ENCODE measurements around the gene FMNL3. TPM values are rescaled to one million over a fixed set of nuclear protein-coding genes. Genes with fewer than 3 reads are reported as not detected.

FMNL3 gene
- total RNA-seq, 1 donor from 2014 or later: 84.3 TPM

DNA sequence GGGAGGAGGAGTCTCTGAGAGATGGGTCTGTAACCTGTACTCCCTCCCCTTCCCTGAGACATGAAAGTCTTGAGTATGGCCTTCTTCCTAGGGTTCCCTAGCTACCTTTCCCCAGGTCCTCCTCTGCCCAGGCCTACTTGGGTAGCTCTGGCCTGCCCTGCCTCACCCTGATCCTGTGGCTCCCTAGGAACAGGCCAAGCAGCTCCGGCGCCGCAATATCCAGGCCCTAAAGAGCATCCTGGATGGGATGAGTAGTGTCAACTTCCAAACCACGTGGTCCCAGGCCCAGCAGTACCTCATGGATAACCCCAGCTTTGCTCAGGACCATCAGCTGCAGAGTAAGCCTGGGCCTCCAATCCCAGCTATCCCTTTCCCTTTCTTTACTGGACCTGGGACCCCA lies 71.5 kb downstream of the FMNL3 start:
- TF ChIP-seq, protein P1, sequence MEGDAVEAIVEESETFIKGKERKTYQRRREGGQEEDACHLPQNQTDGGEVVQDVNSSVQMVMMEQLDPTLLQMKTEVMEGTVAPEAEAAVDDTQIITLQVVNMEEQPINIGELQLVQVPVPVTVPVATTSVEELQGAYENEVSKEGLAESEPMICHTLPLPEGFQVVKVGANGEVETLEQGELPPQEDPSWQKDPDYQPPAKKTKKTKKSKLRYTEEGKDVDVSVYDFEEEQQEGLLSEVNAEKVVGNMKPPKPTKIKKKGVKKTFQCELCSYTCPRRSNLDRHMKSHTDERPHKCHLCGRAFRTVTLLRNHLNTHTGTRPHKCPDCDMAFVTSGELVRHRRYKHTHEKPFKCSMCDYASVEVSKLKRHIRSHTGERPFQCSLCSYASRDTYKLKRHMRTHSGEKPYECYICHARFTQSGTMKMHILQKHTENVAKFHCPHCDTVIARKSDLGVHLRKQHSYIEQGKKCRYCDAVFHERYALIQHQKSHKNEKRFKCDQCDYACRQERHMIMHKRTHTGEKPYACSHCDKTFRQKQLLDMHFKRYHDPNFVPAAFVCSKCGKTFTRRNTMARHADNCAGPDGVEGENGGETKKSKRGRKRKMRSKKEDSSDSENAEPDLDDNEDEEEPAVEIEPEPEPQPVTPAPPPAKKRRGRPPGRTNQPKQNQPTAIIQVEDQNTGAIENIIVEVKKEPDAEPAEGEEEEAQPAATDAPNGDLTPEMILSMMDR (IDR thresholded peaks at IDR 0.05): no peak
- ChIA-PET CTCF (interaction anchor here (0.7 to 14.7 kb wide), 6 partner anchors 10 to 74 kb away, joined by 3 to 284 read pairs (median 6); partner anchors contain the start of genes FMNL3 and PRPF40B), POLR2A (interaction anchor here (0.5 to 2.6 kb wide), 5 partner anchors 13 to 269 kb away, joined by 3 to 12 read pairs (median 4); partner anchors contain the start of genes NCKAP5L, PRPF40B and SPATS2)
- Mint-ChIP-seq H3K9me3 (no peaks in the 10 kb centered on the region), H3K4me1 (peaks cover 27% of the 10 kb centered on the region), H3K27ac (no peak overlapping the region), H3K4me3 (no peak overlapping the region), H3K27me3 (no peaks in the 10 kb centered on the region), H3K36me3 (ENCODE audit: low read depth) (peaks cover 4% of the 10 kb centered on the region)
- intact Hi-C loops (cut with micrococcal nuclease): loop anchor here (2.0 kb wide), 2 partner anchors 127 to 203 kb away; no protein-coding TSS in a partner anchor
- ATAC-seq (ENCODE audit: low read depth) (no peak), DNase-seq (peak; percentile 2)

- TF ChIP-seq, protein P1 (IDR thresholded peaks at IDR 0.05): no peak
- DNase-seq (no peak), ATAC-seq (ENCODE audit: low read depth) (no peak)
- H3K9me3 Mint-ChIP-seq: no peaks in the 10 kb centered on the region
- ChIA-PET POLR2A (interaction anchor here (0.6 kb wide), 1 partner anchor 32 kb away, joined by 3 read pairs; no protein-coding TSS in a partner anchor), CTCF (interaction anchor here (14.7 kb wide), 1 partner anchor 75 kb away, joined by 284 read pairs; the partner anchor contains the start of gene FMNL3)
- intact Hi-C loops (cut with micrococcal nuclease): no loop called here
- H3K4me1 Mint-ChIP-seq: peaks cover 27% of the 10 kb centered on the region
- H3K4me3 Mint-ChIP-seq: no peak overlapping the region
- H3K27me3 Mint-ChIP-seq: no peaks in the 10 kb centered on the region
- H3K27ac Mint-ChIP-seq: no peak overlapping the region
- H3K36me3 Mint-ChIP-seq (ENCODE audit: low read depth): peaks cover 4% of the 10 kb centered on the region
Measured at GRCh38 chr12:49635036-49635435, 72.2 kb downstream of the FMNL3 start.

GRCh38 chr12:49633703-49634345 lies 73.4 kb downstream of the FMNL3 start:
- no peak overlapping the region for H3K27ac Mint-ChIP-seq
- no peak for DNase-seq
- no peaks in the 10 kb centered on the region for H3K9me3 Mint-ChIP-seq
- H3K4me3 Mint-ChIP-seq: no peak overlapping the region
- H3K4me1 Mint-ChIP-seq: peaks cover 19% of the 10 kb centered on the region
- no peak for ATAC-seq (ENCODE audit: low read depth)
- H3K27me3 Mint-ChIP-seq: no peaks in the 10 kb centered on the region
- CTCF ChIA-PET: interaction anchor here (0.8 kb wide), 1 partner anchor 107 kb away, joined by 3 read pairs; the partner anchor contains the start of gene TMBIM6
- H3K36me3 Mint-ChIP-seq (ENCODE audit: low read depth): peaks cover 4% of the 10 kb centered on the region
- intact Hi-C loops (cut with micrococcal nuclease): no loop called here
- TF ChIP-seq, protein P1 (IDR thresholded peaks at IDR 0.05): no peak
- POLR2A ChIA-PET: no interaction called here

GRCh38 chr12:49632986-49633702 lies 74.1 kb downstream of the FMNL3 start:
- Mint-ChIP-seq H3K9me3 (no peaks in the 10 kb centered on the region), H3K4me3 (no peak overlapping the region), H3K4me1 (peaks cover 16% of the 10 kb centered on the region), H3K27me3 (no peaks in the 10 kb centered on the region), H3K36me3 (ENCODE audit: low read depth) (peaks cover 4% of the 10 kb centered on the region), H3K27ac (no peak overlapping the region)
- no peak for DNase-seq
- TF ChIP-seq, protein P1 (IDR thresholded peaks at IDR 0.05): no peak
- ChIA-PET POLR2A (interaction anchor here (0.7 to 1.5 kb wide), 2 partner anchors 10 to 63 kb away, joined by 3 to 4 read pairs; partner anchors contain the start of gene PRPF40B), CTCF (interaction anchor here (0.8 kb wide), 1 partner anchor 108 kb away, joined by 3 read pairs; the partner anchor contains the start of gene TMBIM6)
- no peak for ATAC-seq (ENCODE audit: low read depth)
- intact Hi-C loops (cut with micrococcal nuclease): no loop called here

DNA sequence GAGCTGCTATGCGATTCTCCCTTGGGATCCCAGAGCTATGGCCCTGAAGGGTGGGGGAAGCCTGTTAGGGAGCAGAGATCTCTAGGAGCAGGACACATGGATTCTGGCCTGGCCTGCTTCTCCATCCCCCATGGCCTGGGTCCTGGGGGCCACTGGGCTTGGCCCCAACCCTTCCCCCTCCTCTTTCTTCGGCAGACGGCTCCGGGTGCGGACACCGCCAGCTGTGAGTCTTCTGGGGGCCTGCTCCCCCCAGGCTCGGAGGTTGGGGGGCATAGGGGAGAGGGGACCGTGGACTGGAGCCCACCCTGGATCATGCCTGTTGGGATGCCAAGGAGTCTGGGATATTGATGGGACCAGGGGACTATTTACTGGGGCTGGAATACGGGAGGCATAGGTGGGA lies 74.8 kb downstream of the FMNL3 start:
- no peak for ATAC-seq (ENCODE audit: low read depth)
- POLR2A ChIA-PET: interaction anchor here (0.7 to 1.5 kb wide), 3 partner anchors 10 to 74 kb away, joined by 3 to 4 read pairs (median 3); partner anchors contain the start of gene PRPF40B
- no peaks in the 10 kb centered on the region for H3K27me3 Mint-ChIP-seq
- intact Hi-C loops (cut with micrococcal nuclease): no loop called here
- H3K27ac Mint-ChIP-seq: no peak overlapping the region
- peak; percentile 1 for DNase-seq
- CTCF ChIA-PET: interaction anchor here (1.7 kb wide), 1 partner anchor 9 kb away, joined by 5 read pairs; the partner anchor contains the start of gene PRPF40B
- no peak overlapping the region for H3K4me3 Mint-ChIP-seq
- no peaks in the 10 kb centered on the region for H3K9me3 Mint-ChIP-seq
- peaks cover 12% of the 10 kb centered on the region for H3K4me1 Mint-ChIP-seq
- TF ChIP-seq, protein P1 (IDR thresholded peaks at IDR 0.05): no peak
- no peaks in the 10 kb centered on the region for H3K36me3 Mint-ChIP-seq (ENCODE audit: low read depth)

Data from activated B cell treated with CpG ODN at 0.5 μM for 24 hours (primary cell).